Measurements from ENCODE around the gene MLF2.

DNA sequence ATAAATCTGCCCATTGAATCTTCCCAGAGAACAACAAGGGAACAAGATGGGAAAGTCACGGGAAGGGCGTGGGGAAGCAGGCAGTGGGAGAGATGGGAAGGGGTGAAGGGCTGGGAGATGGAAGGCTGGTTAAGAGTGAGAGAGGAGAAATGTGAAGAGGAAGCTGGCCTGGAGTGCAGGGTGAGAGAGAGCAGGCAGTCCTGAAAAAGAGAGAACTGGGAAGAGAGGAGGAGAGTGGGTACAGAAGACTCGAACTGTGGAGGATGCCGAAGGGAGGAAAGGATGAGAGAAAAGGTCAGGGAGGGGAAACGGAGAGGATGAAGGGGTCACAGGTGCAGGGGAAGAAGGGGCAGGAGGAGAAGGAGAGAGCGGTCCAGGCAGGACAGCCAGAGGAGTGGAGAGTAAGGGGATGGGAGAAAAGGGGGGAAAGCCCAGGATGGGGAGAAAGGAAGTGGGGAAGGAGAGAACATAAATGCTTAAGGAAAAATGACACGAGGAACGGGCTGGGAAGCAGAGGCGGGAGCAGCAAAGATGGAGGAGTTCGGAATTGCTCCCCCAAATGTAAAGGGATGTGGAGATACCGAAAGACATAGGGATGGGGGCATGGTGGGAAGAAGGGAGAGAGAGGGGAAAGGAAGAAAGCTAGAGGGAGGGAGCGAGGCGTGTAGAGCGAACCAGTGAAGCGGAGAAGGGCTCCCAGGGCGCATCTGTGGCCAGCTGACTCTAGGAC lies 53.5 kb downstream of the MLF2 start:
- TF ChIP-seq, protein P1, sequence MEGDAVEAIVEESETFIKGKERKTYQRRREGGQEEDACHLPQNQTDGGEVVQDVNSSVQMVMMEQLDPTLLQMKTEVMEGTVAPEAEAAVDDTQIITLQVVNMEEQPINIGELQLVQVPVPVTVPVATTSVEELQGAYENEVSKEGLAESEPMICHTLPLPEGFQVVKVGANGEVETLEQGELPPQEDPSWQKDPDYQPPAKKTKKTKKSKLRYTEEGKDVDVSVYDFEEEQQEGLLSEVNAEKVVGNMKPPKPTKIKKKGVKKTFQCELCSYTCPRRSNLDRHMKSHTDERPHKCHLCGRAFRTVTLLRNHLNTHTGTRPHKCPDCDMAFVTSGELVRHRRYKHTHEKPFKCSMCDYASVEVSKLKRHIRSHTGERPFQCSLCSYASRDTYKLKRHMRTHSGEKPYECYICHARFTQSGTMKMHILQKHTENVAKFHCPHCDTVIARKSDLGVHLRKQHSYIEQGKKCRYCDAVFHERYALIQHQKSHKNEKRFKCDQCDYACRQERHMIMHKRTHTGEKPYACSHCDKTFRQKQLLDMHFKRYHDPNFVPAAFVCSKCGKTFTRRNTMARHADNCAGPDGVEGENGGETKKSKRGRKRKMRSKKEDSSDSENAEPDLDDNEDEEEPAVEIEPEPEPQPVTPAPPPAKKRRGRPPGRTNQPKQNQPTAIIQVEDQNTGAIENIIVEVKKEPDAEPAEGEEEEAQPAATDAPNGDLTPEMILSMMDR (IDR thresholded peaks at IDR 0.05; ENCODE audit: insufficient read depth, low read length, poor library complexity, severe bottlenecking): no peak
- no peak for TF ChIP-seq EZH2phosphoT487 (conservative IDR thresholded peaks at IDR 0.05; ENCODE audit: low read length)
